HG03064 (cell line): Measurements from ENCODE around the gene PFDN2.
A peak's percentile ranks its signal among the peaks of the same experiment; 100 is the strongest.

Experiments used
- ATAC-seq: cut with Tn5 transposase; IDR thresholded peaks from one replicate; pipeline ENCODE4 v1.9.1; 2021; ENCODE audit warnings: low read depth; ENCODE audit not compliant: unreplicated experiment

PFDN2 gene

GRCh38 chr1:161117759-161118581 is at the start of gene PFDN2, which contains the start of gene NIT1:
Gene PFDN2 (minus strand): TSS chr1:161118037. CDS start chr1:161118026, 11 bp downstream.
Gene NIT1 (plus strand): TSS chr1:161118105. CDS start chr1:161118177, 72 bp downstream.
- ATAC-seq, result peak; percentile 79

GRCh38 chr1:161166669-161167548 is 49.1 kb upstream of the PFDN2 start:
- ATAC-seq, result peak; percentile 1

- ATAC-seq, result peak; percentile 93
Observed at GRCh38 chr1:161165742-161166668, 48.2 kb upstream of the PFDN2 start, which contains the start of gene PPOX. Gene PPOX (plus strand): TSS chr1:161166426. CDS start chr1:161166848, 422 bp downstream.

GRCh38 chr1:161164901-161165610 is 47.2 kb upstream of the PFDN2 start:
- no peak for ATAC-seq

GRCh38 chr1:161163793-161164192 is 46.0 kb upstream of the PFDN2 start:
- ATAC-seq, result no peak

- ATAC-seq, result no peak
Observed at GRCh38 chr1:161162806-161163205, 45.0 kb upstream of the PFDN2 start.

GRCh38 chr1:161162052-161162451 is 44.2 kb upstream of the PFDN2 start:
- no peak for ATAC-seq

GRCh38 chr1:161161652-161162051 is 43.8 kb upstream of the PFDN2 start:
- no peak for ATAC-seq

- no peak for ATAC-seq
Observed at GRCh38 chr1:161160671-161161145, 42.9 kb upstream of the PFDN2 start.

GRCh38 chr1:161159913-161160243 is 42.0 kb upstream of the PFDN2 start:
- ATAC-seq, result no peak

GRCh38 chr1:161159087-161159912 is 41.5 kb upstream of the PFDN2 start, which contains the start of gene USP21:
Gene USP21 (plus strand): TSS chr1:161159500. CDS start chr1:161160641, 1,141 bp downstream.
- ATAC-seq, result peak; percentile 56

- ATAC-seq, result no peak
Observed at GRCh38 chr1:161158316-161159010, 40.6 kb upstream of the PFDN2 start.

- no peak for ATAC-seq
Observed at GRCh38 chr1:161157867-161158266, 40.0 kb upstream of the PFDN2 start.

GRCh38 chr1:161153682-161154337 is 36.0 kb upstream of the PFDN2 start, which contains the start of gene UFC1:
Gene UFC1 (plus strand): TSS chr1:161153978. CDS start chr1:161153998, 20 bp downstream.
- no peak for ATAC-seq

GRCh38 chr1:161153176-161153575 is 35.3 kb upstream of the PFDN2 start:
- no peak for ATAC-seq

- no peak for ATAC-seq
Observed at GRCh38 chr1:161145832-161146231, 28.0 kb upstream of the PFDN2 start.

- no peak for ATAC-seq
Observed at GRCh38 chr1:161140755-161141400, 23.0 kb upstream of the PFDN2 start.
